ENCODE results near the gene IFNLR1.

GRCh38 chr1:24195136-24195535 is 8.0 kb upstream of the IFNLR1 start:
- TF ChIP-seq POLR2A (IDR thresholded peaks at IDR 0.05) (no peak), CTCF (IDR thresholded peaks at IDR 0.05) (no peak)
